Activated CD4-positive, alpha-beta T cell treated with anti-CD3 and anti-CD28 coated beads, Interleukin-2, amount 50 U/mL, for 24 hours (primary cell): Measurements from ENCODE around the gene MAP4K5.

ENCODE experiments used
- DNase-seq, 2 donors: peaks; one replicate each; pipeline ENCODE4 v3.0.0-alpha.2; 2020; ENCODE audit warnings: low read depth in 1 of 2, low spot score in 1 of 2

Gene MAP4K5

DNA sequence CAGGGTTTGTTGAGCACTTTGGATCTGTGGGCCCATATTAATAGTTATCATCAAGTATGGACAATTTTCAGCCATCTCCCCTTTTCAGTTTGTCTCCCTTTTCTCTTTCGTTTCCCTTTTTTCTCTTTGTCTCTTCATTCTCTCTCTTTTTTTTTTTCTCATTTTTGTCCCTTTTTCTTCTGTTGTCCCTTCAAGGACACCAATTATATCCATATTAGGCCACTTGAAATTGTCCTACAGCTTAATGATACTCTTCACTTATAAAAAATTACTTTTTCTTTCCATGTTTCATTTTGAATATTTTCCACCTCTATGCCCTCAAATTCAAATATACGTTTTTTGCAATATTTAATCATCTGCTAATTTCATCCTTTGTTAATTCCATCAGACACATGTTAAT lies 53.3 kb downstream of the MAP4K5 start:
- no peak for DNase-seq

DNA sequence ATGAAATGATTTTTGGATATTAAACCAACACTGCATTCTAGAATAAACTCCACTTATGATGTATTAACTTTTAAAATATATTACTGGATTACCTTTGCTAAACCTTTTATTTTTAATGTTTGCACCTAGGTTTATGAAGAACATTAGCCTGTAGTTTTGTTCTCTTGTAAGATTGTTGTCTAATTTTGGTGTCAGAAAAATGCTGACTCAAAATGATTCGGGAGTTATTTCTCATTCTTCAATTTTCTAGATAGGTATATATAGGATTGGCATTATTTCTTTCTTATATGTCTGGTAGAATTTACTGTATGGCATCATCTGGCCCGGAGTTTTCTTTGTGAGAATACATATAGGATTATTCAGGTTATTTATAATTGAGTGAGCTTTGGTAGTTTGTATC lies 54.6 kb downstream of the MAP4K5 start:
- no peak for DNase-seq

- DNase-seq, result no peak
These were observed 56.2 kb downstream of the MAP4K5 start for GRCh38 chr14:50476134-50476533.

- DNase-seq, result no peak
These were observed 56.9 kb downstream of the MAP4K5 start for GRCh38 chr14:50475460-50475859.

DNA sequence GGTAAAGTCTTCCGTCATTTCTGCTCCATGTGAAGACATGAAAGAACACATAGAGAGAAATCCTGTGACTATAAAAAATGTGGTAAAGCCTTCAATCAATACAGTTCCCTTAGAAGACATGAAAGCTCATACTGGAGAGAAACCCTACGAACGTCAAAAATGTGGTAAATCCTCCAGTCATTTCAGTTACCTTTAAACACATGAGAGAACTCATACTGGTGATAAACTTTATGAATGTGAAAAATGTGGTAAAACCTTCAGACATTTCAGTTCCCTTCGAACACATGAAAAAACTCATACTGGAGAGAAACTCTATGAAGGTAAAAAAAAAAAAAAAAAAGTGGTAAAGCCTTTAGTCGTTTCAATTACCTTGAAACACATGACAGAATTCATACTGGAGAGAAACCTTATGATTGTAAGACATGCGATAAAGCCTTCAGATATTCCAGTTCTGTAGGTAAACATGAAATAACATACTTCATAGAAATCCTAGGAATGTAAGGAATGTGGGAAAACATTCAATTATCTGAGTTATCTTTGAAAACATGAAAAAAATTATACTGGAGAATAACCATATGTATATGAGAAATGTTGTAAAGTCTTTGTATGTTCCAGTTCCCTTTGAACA lies 60.4 kb downstream of the MAP4K5 start:
- DNase-seq, result no peak

- DNase-seq, result no peak
These were observed 62.4 kb downstream of the MAP4K5 start for GRCh38 chr14:50469982-50470381.

GRCh38 chr14:50462111-50462510 lies 70.3 kb downstream of the MAP4K5 start:
- no peak for DNase-seq

DNA sequence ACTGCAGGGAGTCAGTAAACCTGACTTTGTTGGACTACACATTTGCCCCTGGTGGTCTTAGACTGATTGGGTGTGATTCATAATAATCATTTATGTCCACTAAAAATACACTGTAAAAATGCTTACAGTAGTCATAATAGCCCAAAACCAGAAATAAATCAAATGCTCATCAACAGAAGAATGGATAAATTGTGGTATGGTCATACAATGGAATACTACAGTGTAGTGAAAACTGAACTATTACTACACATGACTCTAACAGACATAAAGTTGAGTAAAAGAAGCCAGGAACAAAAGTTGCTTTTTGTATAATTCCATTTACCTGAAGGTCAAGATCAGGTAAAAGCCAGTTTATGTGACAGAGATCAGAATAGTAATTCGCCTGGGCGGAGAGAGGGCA lies 78.5 kb downstream of the MAP4K5 start:
- DNase-seq, result no peak

GRCh38 chr14:50452979-50453705 lies 79.2 kb downstream of the MAP4K5 start:
- no peak for DNase-seq

DNA sequence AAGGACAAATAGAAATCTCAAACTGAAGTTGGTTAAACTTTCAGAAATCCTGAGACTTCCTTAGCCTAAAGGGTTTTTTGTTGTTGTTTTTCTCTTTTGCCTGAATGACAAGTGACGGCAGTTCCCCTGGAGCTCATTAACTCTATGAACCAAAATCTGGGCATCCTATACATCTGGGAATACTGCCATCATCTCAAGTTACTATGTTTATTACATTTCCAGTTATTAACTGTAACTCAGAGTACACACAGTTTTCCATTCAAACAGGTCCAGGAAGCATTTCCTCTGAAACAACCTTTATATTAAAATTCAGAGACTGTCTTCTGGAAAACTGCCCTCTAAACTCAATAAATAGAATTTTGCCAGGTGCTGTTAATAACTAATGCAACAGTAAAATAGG lies 80.1 kb downstream of the MAP4K5 start:
- DNase-seq, result no peak

DNA sequence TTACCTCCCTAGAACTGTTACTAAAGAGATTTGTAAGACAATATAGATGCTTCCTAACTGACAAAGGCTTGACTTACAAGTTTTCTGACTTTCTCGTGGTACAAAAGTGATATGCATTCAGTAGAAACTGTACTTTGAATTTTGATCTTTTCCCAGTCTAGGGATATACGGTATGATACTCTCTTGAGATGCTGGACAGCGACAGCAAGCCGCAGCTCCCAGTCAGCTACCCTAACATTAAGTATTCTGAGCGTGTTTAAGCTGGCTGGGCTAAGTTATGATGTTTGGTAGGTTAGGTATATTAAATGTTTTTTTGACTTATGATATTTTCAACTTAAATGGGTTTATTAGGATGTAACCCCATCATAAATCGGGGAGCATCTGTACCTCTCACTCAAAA lies 80.5 kb downstream of the MAP4K5 start:
- no peak for DNase-seq

- no peak for DNase-seq
These were observed 84.9 kb downstream of the MAP4K5 start for GRCh38 chr14:50447461-50447860.

- DNase-seq, result no peak
These were observed 97.8 kb downstream of the MAP4K5 start for GRCh38 chr14:50434528-50434927.

- no peak for DNase-seq
These were observed 100.2 kb downstream of the MAP4K5 start for GRCh38 chr14:50432131-50432530.

GRCh38 chr14:50425816-50426215 lies 106.6 kb downstream of the MAP4K5 start:
- DNase-seq, result no peak

GRCh38 chr14:50425105-50425504 lies 107.3 kb downstream of the MAP4K5 start:
- no peak for DNase-seq

DNA sequence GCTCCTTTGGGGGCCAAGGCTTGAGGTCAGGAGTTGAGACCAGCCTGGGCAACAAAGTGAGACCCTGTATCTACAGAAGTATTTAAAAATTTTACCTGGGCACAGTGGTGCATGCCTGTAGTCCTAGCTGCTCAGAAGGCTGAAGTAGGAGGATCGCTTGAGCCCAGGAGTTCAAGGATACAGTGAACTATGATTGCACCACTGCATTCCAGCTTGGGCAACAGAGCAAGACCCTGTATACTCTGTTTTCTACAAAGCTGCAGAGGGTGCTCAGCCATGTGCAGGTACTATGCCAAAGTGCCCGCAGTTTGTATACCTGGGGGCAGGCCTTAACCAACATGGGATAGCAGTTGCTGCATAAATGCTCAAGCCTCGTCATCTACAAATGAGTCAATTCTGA lies 108.8 kb downstream of the MAP4K5 start:
- no peak for DNase-seq

DNA sequence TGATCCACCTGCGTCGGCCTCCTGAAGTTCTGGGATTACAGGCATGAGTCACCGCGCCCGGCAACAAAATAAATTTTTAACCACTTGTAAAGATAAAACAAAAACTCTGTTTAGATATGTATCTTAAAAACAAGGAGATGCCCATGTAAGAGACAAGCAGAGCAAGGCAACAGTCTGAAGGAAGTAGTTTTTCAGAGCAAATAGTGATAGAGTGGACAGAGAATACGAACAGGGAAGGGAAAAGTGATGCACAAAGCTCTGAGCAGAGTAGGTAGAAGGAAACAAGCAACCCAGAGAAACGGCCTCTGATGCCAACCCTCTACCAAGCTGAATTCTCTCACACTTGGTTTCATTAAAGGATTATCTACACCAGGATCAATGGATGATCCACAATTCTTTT lies 110.9 kb downstream of the MAP4K5 start:
- DNase-seq, result no peak

DNA sequence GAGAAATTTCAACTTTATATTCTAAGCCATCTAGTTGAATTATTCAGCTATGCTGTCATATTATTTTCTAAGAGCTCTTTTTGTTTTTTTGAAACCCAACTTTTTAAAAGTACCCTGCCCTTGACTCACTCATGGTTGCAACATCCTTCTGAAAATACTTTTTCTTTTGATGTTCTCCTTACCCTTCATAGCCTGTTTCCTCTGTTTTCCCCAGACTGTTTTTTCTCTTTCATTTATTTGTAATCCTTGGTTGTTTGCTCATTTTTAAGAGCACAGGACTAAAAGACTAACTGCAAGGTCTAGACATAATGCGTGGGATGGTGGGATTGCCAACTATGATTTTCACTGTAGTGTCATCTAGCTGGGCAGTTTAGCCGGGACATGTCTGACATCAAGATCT lies 114.5 kb downstream of the MAP4K5 start:
- no peak for DNase-seq

DNA sequence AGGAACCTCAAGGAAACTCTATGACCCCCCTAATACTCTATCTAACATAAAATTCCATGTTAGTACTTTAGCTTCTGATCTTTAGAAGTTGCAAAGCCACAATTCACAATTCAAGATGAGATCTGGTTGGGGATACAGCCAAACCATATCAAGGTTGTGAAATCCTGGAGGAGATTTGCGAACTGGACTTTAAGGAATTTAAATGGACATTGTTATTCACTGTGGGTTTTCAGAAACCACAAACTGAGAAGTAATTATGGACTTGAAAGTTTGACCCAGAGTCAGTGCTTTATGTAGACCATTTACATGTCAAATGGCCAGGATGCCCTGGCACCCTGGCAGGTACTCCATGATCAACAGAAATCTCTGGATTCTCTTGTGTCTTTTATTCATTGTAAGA lies 121.4 kb downstream of the MAP4K5 start:
- no peak for DNase-seq

- DNase-seq, result no peak
These were observed 122.3 kb downstream of the MAP4K5 start for GRCh38 chr14:50410071-50410470.

- no peak for DNase-seq
These were observed 125.1 kb downstream of the MAP4K5 start for GRCh38 chr14:50407111-50407812.
